Measurements from ENCODE around the gene TSEN34.

Gene TSEN34

DNA sequence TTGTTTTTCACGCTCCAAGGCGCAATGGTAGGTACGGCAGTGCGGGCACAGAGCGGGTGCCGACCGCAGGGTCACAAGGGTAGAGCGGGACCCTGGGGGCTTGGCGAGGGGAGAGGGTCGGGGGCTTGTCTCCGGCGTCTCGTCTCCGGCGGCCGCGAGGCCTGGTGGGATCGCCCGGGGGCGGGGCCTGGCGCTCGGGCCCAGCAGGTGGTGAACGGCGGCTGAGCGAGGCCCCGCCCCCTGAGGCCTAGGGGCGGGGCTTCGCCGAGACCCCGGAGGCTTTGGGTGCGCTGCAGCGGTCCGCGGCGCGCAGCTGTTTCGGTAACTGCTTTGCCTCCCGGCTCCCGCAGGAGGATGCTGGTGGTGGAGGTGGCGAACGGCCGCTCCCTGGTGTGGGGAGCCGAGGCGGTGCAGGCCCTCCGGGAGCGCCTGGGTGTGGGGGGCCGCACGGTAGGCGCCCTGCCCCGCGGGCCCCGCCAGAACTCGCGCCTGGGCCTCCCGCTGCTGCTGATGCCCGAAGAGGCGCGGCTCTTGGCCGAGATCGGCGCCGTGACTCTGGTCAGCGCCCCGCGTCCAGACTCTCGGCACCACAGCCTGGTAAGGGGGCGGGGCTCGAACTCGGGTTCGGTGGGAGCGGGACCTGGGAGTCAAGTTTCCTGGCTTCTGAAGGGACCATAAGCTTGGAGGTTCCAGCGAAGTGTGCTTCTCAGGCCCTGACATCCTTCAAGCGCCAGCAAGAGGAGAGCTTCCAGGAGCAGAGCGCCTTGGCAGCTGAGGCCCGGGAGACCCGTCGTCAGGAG, at the start of gene TSEN34:
Gene TSEN34 (plus strand): TSS at position 298 of the 800 bp plus-strand sequence. CDS start 57 bp downstream, at position 355.
- DNase-seq: peak; percentile 88

DNA sequence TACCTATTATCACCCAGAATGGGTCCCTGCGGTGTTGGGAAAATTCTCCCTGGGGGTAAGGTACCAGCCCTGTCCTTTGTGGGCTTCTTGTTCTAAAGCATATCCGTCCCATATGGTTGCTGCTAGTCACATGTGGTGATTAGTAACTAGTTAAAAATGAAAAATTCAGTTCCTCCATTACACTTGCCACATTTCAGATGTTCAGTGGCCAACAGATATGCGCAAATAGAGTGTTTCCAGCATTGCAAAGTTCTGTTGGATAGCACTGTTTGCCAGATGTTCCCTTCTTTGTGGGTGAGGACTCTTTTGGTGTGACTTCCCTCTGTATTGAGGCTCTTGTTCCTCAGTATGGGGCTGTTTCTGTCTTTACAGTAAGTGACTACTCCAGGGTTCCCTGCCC, 49.8 kb upstream of the TSEN34 start:
- peak; percentile 30 for DNase-seq

DNA sequence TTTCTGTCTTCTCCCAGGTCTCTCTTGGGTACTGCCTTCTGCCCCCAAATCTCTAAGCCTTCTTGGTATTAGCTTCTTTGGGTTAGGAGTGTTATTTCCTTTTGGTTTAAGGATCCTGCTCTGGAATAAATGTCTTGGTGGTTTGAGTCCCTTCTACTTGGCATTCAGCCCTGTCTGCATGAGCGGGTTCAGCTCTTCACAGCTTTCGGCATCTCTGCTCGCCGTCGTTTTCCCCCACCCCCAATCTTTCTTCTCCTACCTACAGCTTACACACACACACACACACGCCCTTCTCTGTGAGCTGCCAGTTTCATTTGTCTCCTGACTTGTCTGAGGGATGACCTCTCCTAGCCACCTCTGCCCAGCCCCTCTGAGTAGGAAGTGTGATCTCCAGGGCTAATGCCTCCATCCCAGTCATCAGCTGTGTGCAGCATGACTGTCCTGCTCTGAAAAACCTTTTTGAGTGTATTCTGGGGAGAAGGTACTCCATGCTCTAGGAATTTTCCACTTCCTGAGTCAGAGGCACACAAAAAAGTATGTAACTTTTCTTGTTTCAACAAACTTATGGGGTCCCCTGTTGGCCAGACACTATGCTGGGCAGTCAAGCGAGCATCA, 48.8 kb upstream of the TSEN34 start:
- no peak for DNase-seq

DNA sequence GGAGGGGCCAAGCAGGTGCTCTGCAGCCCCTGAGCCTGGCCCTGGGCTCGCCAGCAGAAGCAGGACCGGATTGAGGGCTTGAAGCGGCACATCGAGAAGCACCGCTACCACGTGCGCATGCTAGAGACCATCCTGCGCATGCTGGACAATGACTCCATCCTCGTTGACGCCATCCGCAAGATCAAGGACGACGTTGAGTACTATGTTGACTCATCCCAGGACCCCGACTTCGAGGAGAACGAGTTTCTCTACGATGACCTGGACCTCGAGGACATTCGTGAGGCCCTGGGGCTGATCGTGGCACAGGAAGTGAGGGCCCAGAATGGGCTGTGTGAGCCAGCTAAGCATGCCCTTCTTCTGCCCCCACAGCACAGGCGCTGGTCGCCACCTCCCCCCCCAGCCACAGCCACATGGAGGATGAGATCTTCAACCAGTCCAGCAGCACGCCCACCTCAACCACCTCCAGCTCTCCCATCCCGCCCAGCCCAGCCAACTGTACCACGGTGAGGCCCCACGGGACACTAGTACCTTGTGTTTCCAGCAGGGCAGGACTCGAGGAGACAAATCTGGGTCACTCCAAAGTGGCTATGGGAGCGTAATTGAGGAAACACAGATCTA, 45.5 kb upstream of the TSEN34 start:
- DNase-seq: no peak

DNA sequence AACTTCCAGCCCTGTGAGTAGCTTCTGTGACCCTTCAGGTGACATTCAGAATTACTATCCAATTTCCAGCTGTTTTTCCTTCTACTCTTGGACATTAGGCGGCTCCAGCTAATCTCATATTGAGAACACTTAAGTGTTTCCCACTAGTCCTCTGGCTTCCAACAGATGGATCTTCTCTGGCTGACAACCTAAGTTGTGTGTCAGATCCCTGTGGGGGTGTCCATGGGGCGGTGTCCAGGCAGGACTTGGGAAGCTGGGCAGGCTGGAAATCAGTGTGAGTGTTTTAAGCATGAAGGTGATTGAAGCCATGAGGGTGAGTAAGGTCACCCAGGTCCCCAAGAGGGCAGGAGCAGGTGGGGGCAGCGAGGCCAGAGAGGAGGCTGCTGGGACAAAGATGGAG, 43.4 kb upstream of the TSEN34 start:
- no peak for DNase-seq

DNA sequence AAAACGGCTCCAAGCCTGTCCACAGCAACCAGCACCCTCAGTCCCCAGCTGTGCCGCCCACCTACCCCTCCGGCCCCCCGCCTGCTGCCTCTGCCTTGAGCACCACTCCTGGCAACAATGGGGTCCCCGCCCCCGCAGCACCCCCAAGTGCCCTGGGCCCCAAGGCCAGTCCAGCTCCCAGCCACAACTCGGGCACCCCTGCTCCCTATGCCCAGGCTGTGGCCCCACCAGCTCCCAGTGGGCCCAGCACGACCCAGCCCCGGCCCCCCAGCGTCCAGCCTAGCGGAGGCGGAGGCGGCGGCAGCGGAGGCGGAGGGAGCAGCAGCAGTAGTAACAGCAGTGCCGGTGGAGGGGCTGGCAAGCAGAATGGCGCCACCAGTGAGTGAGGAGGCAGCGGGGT, 43.0 kb upstream of the TSEN34 start:
- no peak for DNase-seq

DNA sequence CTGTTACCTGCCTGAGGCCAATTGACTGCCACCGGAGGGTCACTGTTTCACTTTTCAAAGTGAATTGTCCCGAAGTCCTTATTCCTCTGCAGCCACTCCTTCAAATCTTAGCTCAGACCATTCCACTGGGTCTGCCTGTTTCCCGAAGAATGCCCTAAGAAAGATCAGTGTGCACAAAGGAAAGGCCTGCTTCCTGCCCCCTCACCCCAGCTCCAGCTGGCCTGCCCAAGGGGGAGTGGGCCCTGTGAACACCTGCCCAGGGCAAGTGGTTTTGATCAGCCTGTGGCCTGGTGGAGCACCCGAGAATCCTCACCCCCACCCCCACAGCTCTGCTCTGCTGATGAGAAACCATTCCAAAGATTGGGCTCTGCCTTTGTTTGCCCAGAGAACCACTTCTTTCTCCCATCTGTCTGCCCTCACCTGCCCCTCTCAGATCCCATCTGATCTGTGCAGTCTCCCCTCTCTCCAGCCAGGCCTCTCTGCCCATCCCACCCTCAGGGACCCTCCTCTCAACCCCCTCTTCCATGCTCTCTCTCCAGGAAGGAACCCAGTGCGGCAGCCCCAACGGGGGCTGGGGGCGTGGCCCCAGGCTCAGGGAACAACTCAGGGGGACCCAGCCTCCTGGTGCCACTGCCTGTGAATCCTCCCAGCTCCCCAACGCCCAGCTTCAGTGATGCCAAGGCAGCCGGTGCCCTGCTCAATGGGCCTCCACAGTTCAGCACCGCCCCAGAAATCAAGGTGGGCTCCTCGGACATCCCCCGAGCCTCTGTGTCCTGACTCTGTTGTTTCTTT, 41.9 kb upstream of the TSEN34 start:
- no peak for DNase-seq

DNA sequence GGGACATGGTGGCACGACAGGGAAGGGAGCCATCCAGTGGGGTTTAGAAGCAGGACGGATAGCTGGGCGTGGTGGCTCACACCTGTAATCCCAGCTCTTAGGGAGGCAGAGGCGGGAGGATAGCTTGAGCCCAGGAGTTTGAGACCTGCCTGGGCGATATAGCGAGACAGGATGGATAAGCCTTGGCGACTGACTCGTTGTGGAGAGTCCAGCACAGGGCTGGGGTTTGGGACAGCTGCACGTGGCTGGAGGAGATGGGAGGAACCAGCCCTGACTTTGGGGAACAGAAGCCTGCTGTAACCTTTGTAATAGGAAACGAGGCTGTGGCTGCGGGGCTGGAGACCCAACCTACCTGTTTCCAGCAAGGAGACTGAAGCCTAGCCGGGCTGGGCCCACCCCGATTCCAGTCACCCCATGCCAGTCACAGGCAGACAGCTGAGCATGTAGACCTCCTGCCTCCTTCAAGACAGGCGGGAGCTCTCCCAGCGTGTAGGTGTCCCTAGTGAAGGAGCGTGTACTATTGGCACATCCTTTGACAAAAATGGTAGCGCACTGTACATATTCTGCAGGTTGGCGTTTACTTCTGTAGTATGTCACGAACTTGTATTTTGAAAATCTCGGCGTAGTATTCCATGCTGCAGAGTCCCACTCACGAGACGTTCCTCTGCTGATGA, 39.6 kb upstream of the TSEN34 start:
- DNase-seq: no peak

DNA sequence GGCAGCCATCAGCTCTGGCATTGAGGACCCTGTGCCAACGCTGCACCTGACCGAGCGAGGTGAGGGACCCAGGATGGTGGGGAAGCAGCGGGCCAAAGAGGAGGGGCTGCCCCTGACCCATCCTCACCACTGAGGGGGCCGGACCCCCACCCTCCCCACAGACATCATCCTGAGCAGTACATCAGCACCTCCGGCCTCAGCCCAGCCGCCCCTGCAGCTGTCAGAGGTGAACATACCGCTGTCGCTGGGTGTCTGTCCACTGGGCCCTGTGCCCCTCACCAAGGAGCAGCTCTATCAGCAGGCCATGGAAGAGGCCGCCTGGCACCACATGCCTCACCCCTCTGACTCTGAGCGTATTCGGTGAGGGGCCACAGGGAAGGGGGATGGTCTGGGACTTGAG, 38.8 kb upstream of the TSEN34 start:
- DNase-seq: no peak

DNA sequence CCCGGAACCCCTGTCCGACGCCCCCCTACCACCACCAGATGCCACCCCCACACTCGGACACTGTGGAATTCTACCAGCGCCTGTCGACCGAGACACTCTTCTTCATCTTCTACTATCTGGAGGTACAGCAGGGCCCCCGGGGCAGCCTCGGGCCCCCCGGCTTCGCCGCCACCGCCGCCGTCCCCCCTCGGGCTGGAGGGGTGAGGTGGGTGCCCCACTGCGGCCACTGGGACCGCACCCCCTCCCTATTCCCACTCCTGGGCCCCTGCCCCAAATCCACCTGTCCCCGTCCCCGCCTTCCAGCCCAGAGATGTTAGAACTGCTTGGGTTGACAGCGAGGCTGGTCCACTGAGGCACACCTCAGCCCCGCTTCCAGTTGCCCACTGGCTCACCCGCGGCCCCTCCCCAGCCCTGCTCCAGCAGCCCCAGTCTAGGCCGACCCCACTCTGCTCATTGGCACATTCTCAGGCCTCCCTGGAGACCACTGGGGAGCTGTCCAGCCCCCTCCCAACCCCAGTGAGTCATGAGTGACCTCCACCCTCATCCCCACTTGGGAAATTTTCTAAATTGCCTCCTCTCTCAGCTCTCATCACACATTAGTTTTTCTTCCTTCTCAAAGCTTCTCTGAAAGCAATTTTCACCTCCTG, 38.1 kb upstream of the TSEN34 start:
- DNase-seq: no peak

DNA sequence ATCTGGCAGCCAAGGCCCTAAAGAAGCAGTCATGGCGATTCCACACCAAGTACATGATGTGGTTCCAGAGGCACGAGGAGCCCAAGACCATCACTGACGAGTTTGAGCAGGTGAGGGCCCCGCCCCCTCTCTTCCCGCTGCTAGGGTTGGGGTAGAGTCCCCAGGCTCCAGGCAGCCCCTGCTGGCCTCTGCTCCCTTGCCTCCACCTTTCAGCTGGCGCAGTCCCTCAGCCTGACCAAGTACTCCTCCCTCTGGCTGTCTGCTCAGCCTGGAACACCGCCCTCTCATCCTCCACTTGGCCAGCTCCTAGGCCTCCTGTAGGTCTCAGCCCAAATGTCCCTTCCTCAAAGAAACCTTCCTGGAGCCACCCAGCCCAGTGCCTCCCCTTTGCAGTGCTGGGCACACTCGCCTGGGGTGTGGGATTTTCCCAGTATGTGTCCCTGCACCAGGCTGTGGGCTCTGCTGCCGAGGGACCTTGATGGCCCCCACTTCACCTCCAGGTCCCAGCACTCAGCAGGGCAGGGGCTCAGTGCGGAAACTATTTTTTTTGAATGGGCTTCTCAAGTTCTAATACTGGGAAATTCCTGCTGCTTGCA, 37.3 kb upstream of the TSEN34 start:
- no peak for DNase-seq

DNA sequence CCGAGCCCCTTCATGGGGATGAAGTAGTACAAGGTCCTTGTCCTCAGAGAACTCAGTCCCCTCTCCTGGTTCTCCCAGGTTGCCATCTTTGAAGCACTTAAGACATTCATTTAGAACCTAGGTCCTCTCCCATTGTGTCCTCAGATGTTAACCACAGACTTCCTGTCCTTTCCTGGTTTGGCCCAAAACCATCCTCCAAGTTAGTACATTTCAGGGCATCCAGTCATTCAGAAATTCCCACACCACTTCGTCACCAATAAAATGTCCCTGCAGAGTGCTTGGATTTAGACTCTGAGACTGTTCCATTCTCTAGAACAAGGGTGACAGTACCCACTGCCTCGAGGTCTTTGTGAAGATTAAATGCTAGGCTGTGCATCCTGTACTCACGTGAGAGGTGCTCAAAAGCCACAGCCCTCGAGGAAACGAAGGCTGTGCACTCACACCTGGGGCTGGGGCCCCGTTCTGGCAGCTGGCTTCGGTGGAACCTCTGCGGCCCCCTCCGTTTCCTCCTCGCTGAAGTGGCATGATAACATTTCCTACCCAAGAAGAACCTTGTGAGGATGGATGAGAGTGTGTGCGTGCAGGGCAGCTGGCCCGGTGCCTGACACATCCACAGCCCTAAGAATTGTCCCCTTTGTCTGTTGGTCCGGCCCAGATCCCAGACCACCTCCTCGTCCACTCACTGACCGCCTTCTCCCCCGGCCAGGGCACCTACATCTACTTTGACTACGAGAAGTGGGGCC, 36.3 kb upstream of the TSEN34 start:
- peak; percentile 69 for DNase-seq

DNA sequence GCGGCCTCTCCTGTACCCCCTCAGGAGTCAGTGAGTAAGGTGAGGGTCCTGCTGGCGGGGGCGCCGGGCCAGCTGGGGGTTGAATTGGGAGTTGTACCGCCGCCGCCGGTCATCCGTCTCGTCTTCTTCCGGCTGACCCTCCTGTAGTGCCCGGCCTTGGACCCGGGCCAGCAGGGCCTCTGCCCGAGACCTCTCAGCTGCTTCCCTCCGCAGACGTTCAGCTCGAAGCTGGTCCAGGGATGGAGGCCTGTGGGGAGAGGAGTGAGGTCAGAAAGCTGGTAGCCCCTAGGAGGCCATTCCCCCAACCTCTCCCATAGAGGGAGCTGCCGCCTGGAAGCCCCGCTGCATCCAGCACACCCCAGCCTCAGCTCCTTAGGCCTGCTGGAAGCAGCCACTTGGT, 35.4 kb upstream of the TSEN34 start:
- no peak for DNase-seq

DNA sequence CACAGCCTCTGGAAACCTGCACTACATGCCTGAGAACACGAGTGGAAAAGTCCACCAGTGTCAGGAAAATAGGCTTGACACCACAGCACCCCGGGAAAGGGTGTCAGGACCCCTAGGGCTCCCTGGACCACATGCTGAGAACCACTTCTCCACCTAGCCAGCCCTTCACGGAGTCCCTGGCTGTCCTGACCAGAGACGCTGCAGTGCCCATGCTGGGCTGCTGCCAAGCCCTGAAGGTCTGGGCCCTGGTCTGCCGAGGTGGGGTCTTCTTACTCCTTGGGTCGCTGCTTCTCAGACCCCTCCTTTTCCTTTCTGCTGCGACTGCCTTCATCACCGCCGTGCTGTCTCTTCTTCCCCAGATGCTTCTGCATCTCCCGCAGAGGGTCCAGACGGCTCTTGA, 34.6 kb upstream of the TSEN34 start:
- no peak for DNase-seq

DNA sequence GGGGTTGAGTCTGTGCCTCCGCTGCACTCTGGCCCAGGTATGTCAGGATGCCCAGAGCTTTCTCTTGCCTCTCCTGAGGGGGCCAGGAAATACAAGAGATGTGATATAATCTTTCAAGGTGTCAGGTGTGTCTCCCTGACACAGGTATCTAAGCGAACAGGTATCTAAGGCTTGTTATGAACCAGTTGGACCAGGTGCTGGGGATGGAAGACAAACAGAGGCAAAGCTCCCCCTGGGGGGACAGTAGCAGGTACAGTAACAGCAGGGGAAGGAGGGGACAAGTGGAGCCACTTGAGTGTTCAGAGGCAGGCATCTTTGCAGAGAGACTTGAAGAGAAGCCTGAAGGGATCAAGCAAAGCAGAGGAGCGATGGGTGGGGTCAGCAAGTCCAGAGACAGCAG, 34.2 kb upstream of the TSEN34 start:
- DNase-seq: no peak

DNA sequence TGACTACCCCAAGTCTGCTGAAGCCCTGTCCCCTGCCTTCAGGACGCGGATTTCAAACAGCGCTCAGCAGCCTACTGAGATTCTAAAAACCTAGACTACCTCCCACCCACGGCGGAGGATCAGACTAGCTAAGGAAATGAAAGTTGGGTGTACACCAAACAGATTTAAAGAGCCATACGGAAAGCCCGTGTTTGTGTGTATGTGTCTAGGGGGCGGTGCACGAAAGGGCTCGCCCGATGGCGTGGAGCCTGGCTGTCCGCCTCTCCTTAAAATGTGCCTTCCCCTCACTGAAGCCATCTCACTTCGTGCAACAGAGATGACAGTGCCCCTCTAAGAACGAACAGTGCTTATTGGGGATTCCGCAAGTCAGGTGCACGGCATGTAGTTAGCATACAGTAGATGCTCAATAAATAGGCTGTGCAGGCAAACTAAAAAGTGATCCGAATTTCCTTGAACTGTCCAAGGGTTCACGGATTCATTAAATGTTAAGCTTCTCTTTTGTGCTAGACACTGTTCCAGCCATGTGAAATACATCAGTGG, 32.2 kb upstream of the TSEN34 start:
- DNase-seq: peak; percentile 38

DNA sequence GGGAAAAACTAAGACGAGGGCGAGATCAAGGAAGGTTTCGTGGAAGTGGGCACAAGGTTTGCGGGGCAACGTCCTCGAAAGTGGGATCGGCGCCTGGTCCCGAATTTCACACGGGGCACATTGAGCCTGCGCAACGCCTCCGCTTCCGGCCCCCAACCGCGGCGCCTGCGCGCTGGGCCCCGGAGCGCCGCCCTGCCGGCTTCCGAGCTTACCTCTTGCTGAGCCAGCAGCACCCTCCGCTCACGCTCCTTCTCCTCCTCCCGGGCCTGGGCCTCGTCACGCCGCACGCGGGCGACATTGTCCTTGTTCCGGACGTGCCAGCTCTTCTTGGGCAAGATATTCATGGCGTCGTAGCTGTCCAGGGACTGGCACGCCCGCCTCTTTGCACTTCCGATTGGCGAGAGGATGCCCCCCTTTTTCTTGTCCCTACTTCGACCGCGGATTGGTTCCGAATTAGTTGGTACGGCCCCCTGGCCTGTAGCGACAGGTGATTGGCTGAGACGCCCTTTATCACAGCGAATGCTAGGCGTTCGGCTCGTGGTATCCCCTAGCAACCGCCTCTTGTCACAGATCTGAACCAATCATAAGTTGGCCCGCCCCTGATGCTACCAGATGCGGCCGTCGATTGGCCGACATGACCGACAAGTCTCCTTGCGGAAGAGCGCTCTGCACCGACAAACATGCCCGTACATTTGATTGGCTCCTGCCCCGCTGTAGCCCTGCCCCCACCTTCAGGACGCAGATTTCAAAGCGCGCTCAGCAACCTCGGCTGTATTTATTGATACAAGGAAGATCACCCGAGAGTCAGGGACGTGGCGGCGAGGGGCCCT, 31.5 kb upstream of the TSEN34 start, which contains the start of gene LENG1:
Gene LENG1 (minus strand): TSS at position 370 of the 830 bp plus-strand sequence. CDS start 26 bp downstream, at position 344.
- DNase-seq: peak; percentile 100

DNA sequence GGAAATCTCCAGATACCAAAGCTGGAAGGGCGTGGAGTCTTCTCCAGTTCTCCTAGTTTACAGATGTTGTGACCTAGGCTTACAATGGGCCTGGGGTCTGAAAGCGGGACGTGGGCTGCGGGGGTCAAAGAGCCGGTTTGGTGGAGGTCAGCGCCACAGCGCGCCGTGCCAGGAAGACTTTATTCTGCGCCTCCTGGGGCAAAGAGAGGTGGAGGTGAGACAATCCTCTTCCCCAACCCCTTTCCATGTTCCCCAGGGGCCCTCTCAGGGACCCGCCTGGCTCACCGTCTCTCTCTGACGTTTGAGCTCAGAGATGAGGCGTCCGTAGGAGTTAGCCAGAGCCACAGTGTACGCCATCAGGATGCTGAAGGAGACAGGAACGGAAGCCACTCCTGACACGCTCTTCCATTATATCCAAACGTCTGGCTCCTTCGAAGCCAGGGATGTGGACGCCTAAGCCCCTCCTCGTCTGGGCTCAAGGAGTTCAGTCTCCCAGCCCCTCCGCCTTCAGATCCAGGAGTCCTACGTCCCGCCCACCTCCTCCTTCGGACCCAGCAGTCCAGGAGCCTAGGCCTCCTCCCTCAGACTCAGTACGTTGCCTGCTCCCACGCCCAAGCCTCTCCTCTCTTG, 30.8 kb upstream of the TSEN34 start:
- peak; percentile 46 for DNase-seq

DNA sequence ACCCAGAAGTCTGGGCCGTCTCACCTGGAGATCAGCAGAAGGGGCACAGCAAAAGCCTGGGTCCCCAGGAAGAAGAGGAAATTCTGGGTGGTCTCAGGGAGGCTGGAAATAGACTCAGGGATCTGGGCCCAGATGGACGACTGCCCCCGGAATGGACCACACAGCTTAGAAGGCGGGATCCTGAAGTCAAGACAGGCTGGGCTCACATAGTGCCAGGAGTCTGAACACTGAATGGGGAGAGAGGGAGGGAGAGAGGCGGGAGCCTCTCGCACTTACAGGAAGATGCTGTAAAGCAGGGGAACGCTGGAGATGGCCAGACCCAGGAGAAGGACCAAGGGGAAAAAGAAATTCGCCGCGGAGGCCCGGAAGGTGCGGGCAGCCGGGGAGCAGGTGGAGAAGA, 30.3 kb upstream of the TSEN34 start:
- no peak for DNase-seq
